Parathyroid adenoma (tissue), 2 donors: ENCODE measurements around the gene TNFRSF14.

Experiments
- H2AFZ ChIP-seq: fragments of 300-600 bp; sonication (generic); one replicate; pipeline ENCODE4 v1.7.0; 2017; ENCODE audit warnings: antibody characterized with exemption, mild to moderate bottlenecking
- H3K27ac ChIP-seq: fragments of 300-600 bp; sonication (generic); one replicate; pipeline ENCODE4 v1.7.0; 2017
- H3K27me3 ChIP-seq: fragments of 300-600 bp; sonication (generic); one replicate; pipeline ENCODE4 v1.7.0; 2017; ENCODE audit warnings: low read length; ENCODE audit not compliant: control insufficient read depth, insufficient read depth
- H3K36me3 ChIP-seq: fragments of 300-600 bp; sonication (generic); one replicate; pipeline ENCODE4 v1.7.0; 2017; ENCODE audit warnings: low read length; ENCODE audit not compliant: control insufficient read depth, insufficient read depth
- H3K4me1 ChIP-seq: fragments of 300-600 bp; sonication (generic); one replicate; pipeline ENCODE4 v1.7.0; 2017; ENCODE audit warnings: control low read depth
- H3K4me2 ChIP-seq: fragments of 300-600 bp; sonication (generic); one replicate; pipeline ENCODE4 v1.7.0; 2017; ENCODE audit warnings: low read length
- H3K4me3 ChIP-seq: fragments of 300-600 bp; sonication (generic); one replicate; pipeline ENCODE4 v1.7.0; 2017; ENCODE audit warnings: low read depth, low read length
- H3K79me2 ChIP-seq: fragments of 300-600 bp; sonication (generic); one replicate; pipeline ENCODE4 v1.7.0; 2017; ENCODE audit warnings: control low read depth
- H3K9ac ChIP-seq: fragments of 300-600 bp; sonication (generic); one replicate; pipeline ENCODE4 v1.7.0; 2017; ENCODE audit warnings: mild to moderate bottlenecking
- H3K9me3 ChIP-seq: fragments of 300-600 bp; sonication (generic); one replicate; pipeline ENCODE4 v1.7.0; 2017; ENCODE audit warnings: low read length; ENCODE audit not compliant: control insufficient read depth
- CTCF ChIP-seq: fragments of 300-600 bp; sonication (generic); IDR thresholded peaks from one replicate; pipeline ENCODE4 v1.7.0; 2017; ENCODE audit warnings: antibody characterized with exemption, mild to moderate bottlenecking
- donor health status: primary hyperparathyroidism.

Gene TNFRSF14

GRCh38 chr1:2594641-2595131 lies 38.5 kb downstream of the TNFRSF14 start:
- Histone ChIP-seq H3K79me2 (no peaks in the 10 kb centered on the region), H2AFZ (no peak overlapping the region), H3K27me3 (no peaks in the 10 kb centered on the region), H3K27ac (no peak overlapping the region), H3K36me3 (no peaks in the 10 kb centered on the region), H3K4me3 (no peak overlapping the region), H3K9ac (no peak overlapping the region), H3K9me3 (no peaks in the 10 kb centered on the region), H3K4me1 (no peaks in the 10 kb centered on the region), H3K4me2 (no peak overlapping the region)
- TF ChIP-seq CTCF, result no peak

- Histone ChIP-seq H3K27me3 (no peaks in the 10 kb centered on the region), H3K9me3 (no peaks in the 10 kb centered on the region)
- TF ChIP-seq CTCF, result no peak
Observed at GRCh38 chr1:2595261-2595811, 39.2 kb downstream of the TNFRSF14 start.

DNA sequence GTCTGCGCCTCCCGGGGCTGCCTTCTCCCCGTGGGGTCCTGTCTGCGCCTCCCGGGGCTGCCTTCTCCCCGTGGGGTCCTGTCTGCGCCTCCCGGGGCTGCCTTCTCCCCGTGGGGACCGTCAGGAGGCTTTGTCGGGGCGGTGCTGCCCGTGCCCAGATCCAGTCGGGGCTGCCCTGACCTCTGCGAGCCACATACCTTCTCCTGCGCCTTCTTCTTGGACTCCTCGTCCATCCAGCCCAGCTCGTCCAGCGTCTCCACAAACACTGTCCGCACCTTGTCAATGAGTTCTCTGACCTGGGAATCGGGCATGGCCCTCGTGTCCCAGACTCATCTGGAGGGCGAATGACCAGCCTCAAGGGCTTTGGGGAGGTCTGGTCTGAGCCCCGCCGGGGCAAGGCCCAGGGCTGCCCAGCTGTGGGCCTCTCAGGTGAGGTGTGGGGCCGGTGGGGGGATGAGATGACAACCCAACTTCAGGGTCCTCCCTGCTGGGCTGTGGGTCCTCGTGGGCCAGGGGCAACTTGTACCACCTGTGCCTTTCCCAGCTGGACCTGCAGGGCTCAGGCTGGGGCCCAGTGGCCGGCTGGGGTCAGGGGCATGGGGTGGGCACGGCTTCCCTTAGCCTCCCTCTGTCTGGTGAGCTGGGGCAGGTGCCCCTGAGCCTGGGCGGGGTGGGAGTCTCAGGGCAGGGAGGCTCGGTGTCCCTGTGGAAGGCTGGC lies 39.8 kb downstream of the TNFRSF14 start:
- H3K9ac ChIP-seq, result no peak overlapping the region
- no peaks in the 10 kb centered on the region for H3K36me3 ChIP-seq
- no peaks in the 10 kb centered on the region for H3K4me1 ChIP-seq
- TF ChIP-seq CTCF, result no peak
- no peak overlapping the region for H3K27ac ChIP-seq
- no peaks in the 10 kb centered on the region for H3K27me3 ChIP-seq
- no peak overlapping the region for H3K4me3 ChIP-seq
- no peak overlapping the region for H3K4me2 ChIP-seq
- no peak overlapping the region for H2AFZ ChIP-seq
- H3K79me2 ChIP-seq, result no peaks in the 10 kb centered on the region
- H3K9me3 ChIP-seq, result no peaks in the 10 kb centered on the region

More at GRCh38 chr1:2595261-2595811, 39.2 kb downstream of the TNFRSF14 start:
- no peak overlapping the region for H2AFZ ChIP-seq
- H3K36me3 ChIP-seq, result no peaks in the 10 kb centered on the region
- no peaks in the 10 kb centered on the region for H3K4me1 ChIP-seq
- H3K79me2 ChIP-seq, result no peaks in the 10 kb centered on the region
- no peak overlapping the region for H3K4me3 ChIP-seq
- H3K9ac ChIP-seq, result no peak overlapping the region
- H3K4me2 ChIP-seq, result no peak overlapping the region
- no peak overlapping the region for H3K27ac ChIP-seq

- no peak overlapping the region for H3K9ac ChIP-seq
- H3K4me3 ChIP-seq, result no peak overlapping the region
- no peak overlapping the region for H2AFZ ChIP-seq
- H3K27me3 ChIP-seq, result no peaks in the 10 kb centered on the region
- no peak overlapping the region for H3K27ac ChIP-seq
- H3K4me2 ChIP-seq, result no peak overlapping the region
- TF ChIP-seq CTCF, result no peak
- no peaks in the 10 kb centered on the region for H3K4me1 ChIP-seq
- H3K36me3 ChIP-seq, result no peaks in the 10 kb centered on the region
- H3K9me3 ChIP-seq, result no peaks in the 10 kb centered on the region
- no peaks in the 10 kb centered on the region for H3K79me2 ChIP-seq
Observed at GRCh38 chr1:2596530-2597333, 40.6 kb downstream of the TNFRSF14 start.
